Esophagus muscularis mucosa (tissue), 4 donors: ENCODE measurements around the gene TK2. TPM values are rescaled to one million over a fixed set of nuclear protein-coding genes. Genes with fewer than 3 reads are reported as not detected.

Source experiments
- DNase-seq: peaks from one replicate; pipeline ENCODE4 v3.0.0-alpha.2; 2017; ENCODE audit errors: extremely low spot score
- H3K27ac ChIP-seq, 4 donors: fragments of 200-600 bp; sonication (generic); replicated peaks in 1 of 4; 1 replicate in 3 of 4; 2 replicates in 1 of 4; pipeline ENCODE4 v1.5.1; 2016 to 2019; ENCODE audit warnings: mild to moderate bottlenecking in 1 of 4
- H3K27me3 ChIP-seq, 4 donors: fragments of 200-600 bp; sonication (generic); one replicate each; pipeline versions ENCODE4 v1.5.1 to v1.6.0; 2016 to 2019
- H3K36me3 ChIP-seq, 4 donors: fragments of 200-600 bp; sonication (generic); one replicate each; pipeline ENCODE4 v1.5.1; 2016 to 2019
- H3K4me1 ChIP-seq, 4 donors: fragments of 200-600 bp; sonication (generic); one replicate each; pipeline ENCODE4 v1.5.1; 2016 to 2019
- H3K4me3 ChIP-seq, 4 donors: fragments of 200-600 bp; sonication (generic); 1 replicate in 2 of 4; 2 replicates in 2 of 4; pipeline ENCODE4 v1.5.1; 2016 to 2019; ENCODE audit warnings: mild to moderate bottlenecking in 4 of 4, moderate library complexity in 1 of 4
- H3K9me3 ChIP-seq, 4 donors: fragments of 200-600 bp; sonication (generic); 1 replicate in 3 of 4; 2 replicates in 1 of 4; pipeline ENCODE4 v1.5.1; 2016 to 2019
- EP300 ChIP-seq: sonication (generic); formaldehyde crosslinking; IDR thresholded peaks from one replicate; pipeline ENCODE4 v1.6.1; 2017; ENCODE audit warnings: antibody characterized with exemption
- POLR2A ChIP-seq: fragments of 450-650 bp; IDR thresholded peaks from one replicate; pipeline ENCODE4 v1.6.1; 2017; ENCODE audit warnings: antibody characterized with exemption, moderate library complexity, mild to moderate bottlenecking, low read depth
- POLR2AphosphoS5 ChIP-seq, 2 donors: sonication (generic); formaldehyde crosslinking; IDR thresholded peaks; one replicate each; pipeline ENCODE4 v1.6.1; 2017; ENCODE audit warnings: antibody characterized with exemption in 2 of 2
- WGBS: methylation state at CpG from one replicate; pipeline ENCODE4 v1.1.5; 2018; 5-methylcytosine and 5-hydroxymethylcytosine counted together
- intact Hi-C: fragments of 100-400 bp; cut with DNase I; formaldehyde crosslinking; loops from one replicate; pipeline ENCODE4 v1.15.1; 2023
- total RNA-seq, 4 donors: library from RNA; depleted of rRNA; stranded (reverse); fragments of >200 nt; gene quantifications; one replicate each; pipeline versions ENCODE4 v1.1.0 to v1.2.1, GENCODE V29; 2016
- TF ChIP-seq, protein P1 (sequence below), 3 experiments: fragments of 200-600 bp in 2 of 3; fragments of 450-650 bp in 1 of 3; sonication (generic) in 2 of 3; IDR thresholded peaks; one replicate each; pipeline ENCODE4 v1.5.1; 2017 to 2019; ENCODE audit warnings: antibody characterized with exemption in 3 of 3, mild to moderate bottlenecking in 2 of 3, moderate library complexity in 1 of 3

TK2 gene
- total RNA-seq, 4 donors from 2014 or later, result 26.3 to 35.2 (median 30.0) TPM

DNA sequence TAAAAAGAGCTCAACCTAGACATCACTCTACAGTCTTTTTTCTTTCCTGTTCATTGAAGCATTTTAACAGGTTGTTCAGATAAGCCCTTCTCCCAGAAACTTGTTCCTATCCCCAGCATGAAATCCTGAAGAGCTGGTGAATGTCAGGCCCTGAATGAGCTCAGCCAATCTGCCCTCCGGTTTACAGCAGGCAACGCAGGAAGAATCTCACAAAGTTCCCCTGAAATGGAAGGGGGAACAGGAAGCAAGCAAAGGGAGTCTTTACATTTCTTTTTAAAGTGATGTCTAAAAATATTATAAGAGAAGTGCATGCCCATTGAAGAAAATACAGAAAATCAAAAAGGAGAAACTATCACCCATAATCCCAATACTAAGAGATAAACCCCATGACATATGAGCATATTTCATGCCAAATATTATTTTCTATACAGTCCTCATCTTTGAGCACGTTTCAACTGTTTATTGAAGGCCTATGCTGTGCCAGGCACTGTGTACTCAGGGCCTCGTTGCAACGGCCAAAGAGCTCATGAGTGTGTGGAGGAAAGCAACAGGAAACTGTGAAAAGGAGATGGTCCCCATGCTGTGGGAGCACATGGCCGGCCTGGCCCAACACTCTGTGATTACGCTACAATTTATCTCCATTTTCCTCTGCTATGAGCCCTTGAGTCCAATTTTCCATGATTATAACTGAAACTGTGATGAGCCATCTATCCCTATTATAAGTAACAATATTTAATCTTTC is 5.7 kb downstream of the TK2 start:
- peaks cover 0 to 77% (median 55%) of the 10 kb centered on the region in 4 donors for H3K36me3 ChIP-seq

DNA sequence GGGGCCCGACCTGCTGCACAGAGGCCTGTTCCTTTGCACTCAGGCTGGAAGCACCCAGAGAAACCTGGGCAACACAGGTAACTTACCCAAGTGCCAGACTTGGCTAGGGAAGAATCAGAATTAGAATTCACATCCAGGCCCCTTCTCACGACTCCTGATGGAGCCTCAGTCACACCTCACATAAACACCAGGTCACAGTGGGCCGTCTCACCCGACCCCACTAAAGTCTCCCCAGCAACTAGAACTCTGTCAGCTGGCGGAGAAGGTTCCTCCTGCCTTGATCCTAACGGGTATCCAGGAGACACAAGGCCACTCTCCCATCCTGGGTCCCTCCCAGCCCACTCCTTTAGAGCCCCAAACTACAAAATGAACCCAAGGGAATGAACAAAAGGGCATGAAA is 6.4 kb downstream of the TK2 start:
- intact Hi-C loops, result no loop called here
- no peak for DNase-seq
- Histone ChIP-seq H3K36me3 (peaks cover 0 to 83% (median 60%) of the 10 kb centered on the region in 4 donors), H3K4me3 (no peak overlapping the region), H3K4me1 (peaks cover 7 to 17% (median 11%) of the 10 kb centered on the region in 4 donors), H3K9me3 (no peaks in the 10 kb centered on the region), H3K27ac (no peak overlapping the region), H3K27me3 (no peaks in the 10 kb centered on the region)
- TF ChIP-seq POLR2AphosphoS5 (IDR thresholded peaks at IDR 0.05), result no peak
- no peak for TF ChIP-seq EP300
- TF ChIP-seq POLR2A, result no peak
- TF ChIP-seq, protein P1, sequence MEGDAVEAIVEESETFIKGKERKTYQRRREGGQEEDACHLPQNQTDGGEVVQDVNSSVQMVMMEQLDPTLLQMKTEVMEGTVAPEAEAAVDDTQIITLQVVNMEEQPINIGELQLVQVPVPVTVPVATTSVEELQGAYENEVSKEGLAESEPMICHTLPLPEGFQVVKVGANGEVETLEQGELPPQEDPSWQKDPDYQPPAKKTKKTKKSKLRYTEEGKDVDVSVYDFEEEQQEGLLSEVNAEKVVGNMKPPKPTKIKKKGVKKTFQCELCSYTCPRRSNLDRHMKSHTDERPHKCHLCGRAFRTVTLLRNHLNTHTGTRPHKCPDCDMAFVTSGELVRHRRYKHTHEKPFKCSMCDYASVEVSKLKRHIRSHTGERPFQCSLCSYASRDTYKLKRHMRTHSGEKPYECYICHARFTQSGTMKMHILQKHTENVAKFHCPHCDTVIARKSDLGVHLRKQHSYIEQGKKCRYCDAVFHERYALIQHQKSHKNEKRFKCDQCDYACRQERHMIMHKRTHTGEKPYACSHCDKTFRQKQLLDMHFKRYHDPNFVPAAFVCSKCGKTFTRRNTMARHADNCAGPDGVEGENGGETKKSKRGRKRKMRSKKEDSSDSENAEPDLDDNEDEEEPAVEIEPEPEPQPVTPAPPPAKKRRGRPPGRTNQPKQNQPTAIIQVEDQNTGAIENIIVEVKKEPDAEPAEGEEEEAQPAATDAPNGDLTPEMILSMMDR (IDR thresholded peaks at IDR 0.05), result no peak
- WGBS, result 78% methylated on average over 6 of the region's 6 CpGs

More for the DNA sequence above, 5.7 kb downstream of the TK2 start:
- TF ChIP-seq POLR2AphosphoS5 (IDR thresholded peaks at IDR 0.05) (no peak), EP300 (no peak), POLR2A (no peak)
- TF ChIP-seq, protein P1 (IDR thresholded peaks at IDR 0.05), result no peak
- DNase-seq, result no peak
- Histone ChIP-seq H3K27ac (no peak overlapping the region), H3K4me3 (no peak overlapping the region), H3K9me3 (no peaks in the 10 kb centered on the region), H3K4me1 (peaks cover 10 to 23% (median 16%) of the 10 kb centered on the region in 4 donors), H3K27me3 (no peaks in the 10 kb centered on the region)
- WGBS, result 76% methylated on average over 7 of the region's 7 CpGs
- intact Hi-C loops, result no loop called here

DNA sequence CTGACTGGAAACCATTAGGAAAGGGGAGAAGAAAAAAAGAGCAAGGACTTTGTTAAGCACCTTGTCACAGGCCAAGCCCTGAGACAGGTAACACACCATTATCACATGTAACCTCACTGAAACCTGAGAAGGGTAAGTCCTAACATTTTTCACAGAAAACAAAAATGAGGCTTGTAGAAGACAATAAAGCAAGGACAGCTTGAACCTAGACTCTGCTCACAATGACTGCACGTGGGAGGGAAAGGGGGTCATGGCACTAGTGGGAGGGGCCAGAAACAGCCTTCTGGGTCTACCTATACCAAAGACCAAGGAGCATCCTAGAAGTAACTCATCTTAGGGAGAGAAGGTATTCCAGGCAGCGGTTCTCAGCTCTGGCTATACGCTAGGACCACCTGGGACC is 7.5 kb downstream of the TK2 start:
- TF ChIP-seq POLR2AphosphoS5 (IDR thresholded peaks at IDR 0.05) (no peak), EP300 (no peak), POLR2A (no peak)
- TF ChIP-seq, protein P1 (IDR thresholded peaks at IDR 0.05), result no peak
- 81% methylated on average over 3 of the region's 3 CpGs for WGBS
- H3K27me3 ChIP-seq, result no peaks in the 10 kb centered on the region
- H3K9me3 ChIP-seq, result no peaks in the 10 kb centered on the region
- H3K36me3 ChIP-seq, result peaks cover 6 to 95% (median 62%) of the 10 kb centered on the region in 4 donors
- peaks cover 2 to 5% (median 3%) of the 10 kb centered on the region in 4 donors for H3K4me1 ChIP-seq
- H3K4me3 ChIP-seq, result no peak overlapping the region
- intact Hi-C loops, result no loop called here
- no peak for DNase-seq
- no peak overlapping the region for H3K27ac ChIP-seq

DNA sequence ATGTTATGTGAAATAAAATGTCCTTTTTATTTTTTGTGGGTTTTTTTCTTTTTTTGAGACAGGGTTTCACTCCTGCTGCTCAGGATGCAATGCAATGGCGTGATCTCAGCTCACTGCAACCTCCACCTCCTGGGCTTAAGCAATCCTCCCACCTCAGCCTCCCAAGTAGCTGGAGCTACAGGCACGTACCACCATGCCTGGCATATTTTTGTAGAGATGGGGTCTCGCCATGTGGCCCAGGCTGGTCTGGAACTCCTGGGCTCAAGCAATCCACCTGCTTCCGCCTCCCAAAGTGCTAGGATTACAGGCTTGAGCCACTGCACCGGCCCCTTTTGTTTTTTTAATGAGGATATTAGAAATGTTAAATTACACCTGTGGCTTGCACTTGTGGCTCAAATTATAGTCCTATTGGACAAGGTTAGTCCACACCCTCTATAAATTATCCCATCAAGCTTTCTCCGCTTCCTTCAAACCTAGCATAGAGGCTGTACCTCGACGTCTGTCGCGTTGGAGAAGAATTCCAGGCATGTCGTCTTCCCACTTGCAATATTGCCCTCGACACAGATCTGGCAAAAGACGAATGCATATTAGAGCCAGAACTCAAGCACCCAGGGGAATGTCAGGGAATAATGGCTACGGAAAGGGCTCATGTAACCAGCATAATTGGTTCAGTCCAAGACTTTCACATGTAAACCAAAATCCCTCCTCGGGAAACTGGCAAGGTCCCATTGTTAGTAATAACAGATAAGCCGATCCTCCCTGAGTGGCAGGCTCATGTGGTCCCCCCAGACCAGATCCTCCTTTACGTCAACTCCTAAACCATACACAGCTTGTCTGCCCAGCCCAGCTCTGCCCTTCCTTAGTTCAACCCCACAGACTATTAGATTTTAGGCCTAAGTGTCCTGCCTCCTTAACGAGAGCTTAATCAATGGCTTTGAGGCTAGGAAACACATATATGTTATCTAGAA is 8.2 kb downstream of the TK2 start:
- TF ChIP-seq EP300, result no peak
- TF ChIP-seq POLR2AphosphoS5 (IDR thresholded peaks at IDR 0.05), result no peak
- TF ChIP-seq, protein P1 (IDR thresholded peaks at IDR 0.05), result no peak
- TF ChIP-seq POLR2A, result no peak
- no peak overlapping the region for H3K4me3 ChIP-seq
- DNase-seq, result no peak
- peaks cover 12 to 95% (median 66%) of the 10 kb centered on the region in 4 donors for H3K36me3 ChIP-seq
- no peaks in the 10 kb centered on the region for H3K9me3 ChIP-seq
- intact Hi-C loops, result no loop called here
- 78% methylated on average over 18 of the region's 18 CpGs for WGBS
- H3K4me1 ChIP-seq, result peaks cover 0 to 3% (median 1%) of the 10 kb centered on the region in 4 donors
- no peak overlapping the region for H3K27ac ChIP-seq
- no peaks in the 10 kb centered on the region for H3K27me3 ChIP-seq
